ENCODE results near the gene KCNIP4. TPM values are rescaled to one million over a fixed set of nuclear protein-coding genes. Genes with fewer than 3 reads are reported as not detected.

The KCNIP4 gene
- total and polyA plus RNA-seq, 2 of the 8 experiments (the other 6 are each of a cell fraction or from before 2014, with no cell fraction given), result 0.06 TPM; not detected in 1

- H3K4me3 ChIP-seq (ENCODE audit: extremely low read depth in 1 of 4, insufficient read depth in 2 of 4, low read depth in 3 of 4, low read length in 4 of 4), result no peak overlapping the region
- H3K4me1 ChIP-seq (replicated peaks in 1 of 4; ENCODE audit: control insufficient read depth in 3 of 4, insufficient read depth in 4 of 4, low read length in 3 of 4), result 0 out of 7 replicates have a peak, but pooled peaks cover 0 to 3% (median 1%) of the 10 kb centered on the region in 4 experiments
- H3K4ac ChIP-seq (replicated peaks; ENCODE audit: insufficient read length, low read depth, low read length), result no peak overlapping the region
- no peaks in the 10 kb centered on the region for H3K79me1 ChIP-seq (ENCODE audit: low read depth, low read length)
- WGBS, 2 experiments (ENCODE audit: extremely low coverage in 1 of 2, insufficient coverage in 1 of 2, insufficient read length in 1 of 2, insufficient replicate concordance in 2 of 2, low coverage in 1 of 2, low lambda C conversion rate in 2 of 2, missing lambda C conversion rate in 1 of 2), result 56% methylated on average over 4 of the region's 4 CpGs; no CpG with 5 or more reads in 1 of the 2 experiments
- no peak overlapping the region; a peak in 1 of 7 replicates for H3K9ac ChIP-seq (replicated peaks in 1 of 4; ENCODE audit: extremely low read depth in 1 of 4, low read depth in 3 of 4, low read length in 3 of 4)
- no peaks in the 10 kb centered on the region for H3K9me3 ChIP-seq (ENCODE audit: insufficient read depth in 2 of 2, low read depth in 1 of 2, low read length in 1 of 2)
- DNase-seq (ENCODE audit: low read depth in 1 of 2, low spot score in 2 of 2), result no peak
- no peak overlapping the region for H4K8ac ChIP-seq (ENCODE audit: extremely low read depth, insufficient read depth, low read length)
- H3K36me3 ChIP-seq (ENCODE audit: control insufficient read depth in 2 of 4, insufficient read depth in 4 of 4, low read length in 3 of 4), result no peaks in the 10 kb centered on the region
- no peaks in the 10 kb centered on the region for H3K27me3 ChIP-seq (replicated peaks in 1 of 4; ENCODE audit: control insufficient read depth in 3 of 4, extremely low read depth in 1 of 4, insufficient read depth in 3 of 4, low read length in 3 of 4)
- H4K5ac ChIP-seq (ENCODE audit: insufficient read length, low read depth, low read length), result no peak overlapping the region
- H3K18ac ChIP-seq (ENCODE audit: extremely low read depth, low read length), result no peak overlapping the region
- H3K23me2 ChIP-seq (ENCODE audit: low read depth, low read length), result no peaks in the 10 kb centered on the region
- H2BK20ac ChIP-seq (ENCODE audit: low read length), result no peak overlapping the region
- CTCF ChIA-PET (ENCODE audit: partially characterized antibody), result interaction anchor here (1.3 kb wide), 1 partner anchor 68 kb away, joined by 3 read pairs; no protein-coding TSS in a partner anchor
- no peak overlapping the region for H4K91ac ChIP-seq (replicated peaks; ENCODE audit: insufficient read length, low read length)
- no peak overlapping the region for H2BK12ac ChIP-seq (ENCODE audit: low read depth, low read length)
- POLR2A ChIA-PET (ENCODE audit: partially characterized antibody), result no interaction called here
- no peak overlapping the region for H2AK5ac ChIP-seq (ENCODE audit: low read depth, low read length)
- H3K23ac ChIP-seq (ENCODE audit: insufficient read length), result no peak overlapping the region
- H3K79me2 ChIP-seq (ENCODE audit: control insufficient read depth in 1 of 2, insufficient read depth in 2 of 2, low read length in 2 of 2), result no peaks in the 10 kb centered on the region
- no peak overlapping the region for H2AFZ ChIP-seq (ENCODE audit: low read length)
- H3K27ac ChIP-seq (ENCODE audit: low read depth, low read length), result no peak overlapping the region
- no peak overlapping the region for H3K56ac ChIP-seq (replicated peaks; ENCODE audit: insufficient read length, low read depth, low read length)
- H2BK120ac ChIP-seq (replicated peaks; ENCODE audit: low read depth, low read length), result no peak overlapping the region
- H3K4me2 ChIP-seq (ENCODE audit: insufficient read depth in 1 of 2, low read depth in 2 of 2, low read length in 2 of 2), result no peak overlapping the region
- H4K20me1 ChIP-seq (replicated peaks in 1 of 2; ENCODE audit: control insufficient read depth in 1 of 2, insufficient read depth in 2 of 2, low read length in 2 of 2), result no peaks in the 10 kb centered on the region
- no peak overlapping the region for H2BK5ac ChIP-seq (ENCODE audit: low read depth, low read length)
- no peak for FAIRE-seq
- H2BK15ac ChIP-seq (ENCODE audit: low read length), result no peak overlapping the region
- H3K14ac ChIP-seq (ENCODE audit: insufficient read length), result no peak overlapping the region
- TF ChIP-seq MAX (IDR thresholded peaks at IDR 0.05), result no peak
- no peak for TF ChIP-seq CHD2 (IDR thresholded peaks at IDR 0.05; ENCODE audit: low read length)
- TF ChIP-seq EZH2 (IDR thresholded peaks at IDR 0.05; ENCODE audit: low read depth, low read length, severe bottlenecking), result no peak
- no peak for TF ChIP-seq EP300 (IDR thresholded peaks at IDR 0.05; ENCODE audit: borderline replicate concordance in 1 of 2, low read depth in 2 of 2, low read length in 2 of 2)
- TF ChIP-seq RAD21 (IDR thresholded peaks at IDR 0.05 in 1 of 2, conservative IDR thresholded peaks at IDR 0.05 in 1 of 2; ENCODE audit: low read depth in 2 of 2, low read length in 2 of 2), result no peak
- no peak for TF ChIP-seq SRF (IDR thresholded peaks at IDR 0.05; ENCODE audit: low read depth, low read length)
- no peak for TF ChIP-seq CREB1 (IDR thresholded peaks at IDR 0.05)
- TF ChIP-seq, protein P1, sequence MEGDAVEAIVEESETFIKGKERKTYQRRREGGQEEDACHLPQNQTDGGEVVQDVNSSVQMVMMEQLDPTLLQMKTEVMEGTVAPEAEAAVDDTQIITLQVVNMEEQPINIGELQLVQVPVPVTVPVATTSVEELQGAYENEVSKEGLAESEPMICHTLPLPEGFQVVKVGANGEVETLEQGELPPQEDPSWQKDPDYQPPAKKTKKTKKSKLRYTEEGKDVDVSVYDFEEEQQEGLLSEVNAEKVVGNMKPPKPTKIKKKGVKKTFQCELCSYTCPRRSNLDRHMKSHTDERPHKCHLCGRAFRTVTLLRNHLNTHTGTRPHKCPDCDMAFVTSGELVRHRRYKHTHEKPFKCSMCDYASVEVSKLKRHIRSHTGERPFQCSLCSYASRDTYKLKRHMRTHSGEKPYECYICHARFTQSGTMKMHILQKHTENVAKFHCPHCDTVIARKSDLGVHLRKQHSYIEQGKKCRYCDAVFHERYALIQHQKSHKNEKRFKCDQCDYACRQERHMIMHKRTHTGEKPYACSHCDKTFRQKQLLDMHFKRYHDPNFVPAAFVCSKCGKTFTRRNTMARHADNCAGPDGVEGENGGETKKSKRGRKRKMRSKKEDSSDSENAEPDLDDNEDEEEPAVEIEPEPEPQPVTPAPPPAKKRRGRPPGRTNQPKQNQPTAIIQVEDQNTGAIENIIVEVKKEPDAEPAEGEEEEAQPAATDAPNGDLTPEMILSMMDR (IDR thresholded peaks at IDR 0.05; ENCODE audit: control extremely low read depth in 1 of 3, insufficient read depth in 1 of 3, low read depth in 1 of 3, low read length in 3 of 3), result no peak
- no peak for TF ChIP-seq HDAC6 (IDR thresholded peaks at IDR 0.05; ENCODE audit: low read depth, low read length)
- no peak for TF ChIP-seq CEBPB (IDR thresholded peaks at IDR 0.05; ENCODE audit: low read depth, low read length)
- TF ChIP-seq JUND (IDR thresholded peaks at IDR 0.05; ENCODE audit: low read length), result no peak
- no peak for TF ChIP-seq GTF2F1 (IDR thresholded peaks at IDR 0.05; ENCODE audit: borderline replicate concordance, low read depth, low read length)
Measured at GRCh38 chr4:21699446-21699845, 249.1 kb downstream of the KCNIP4 start.

All from H1 (cell line).